PC-3 (cell line): Measurements from ENCODE around the gene GABRD.

ENCODE experiments used
- EZH2 ChIP-seq: fragments of 300-600 bp; sonication (generic); IDR thresholded peaks from one replicate; pipeline ENCODE4 v1.6.1; 2017; ENCODE audit warnings: antibody characterized with exemption, mild to moderate bottlenecking, low read length; ENCODE audit not compliant: unreplicated experiment
- EZH2phosphoT487 ChIP-seq: fragments of 300-600 bp; sonication (generic); IDR thresholded peaks from 2 replicates; pipeline ENCODE4 v1.6.1; 2018; ENCODE audit warnings: mild to moderate bottlenecking, antibody characterized with exemption, low read length, borderline replicate concordance
- TF ChIP-seq, protein P1 (sequence below): fragments of 300-600 bp; sonication (generic); conservative IDR thresholded peaks from 2 replicates; pipeline ENCODE4 v1.5.1; 2017; ENCODE audit warnings: antibody characterized with exemption, low read depth, mild to moderate bottlenecking, low read length

DNA sequence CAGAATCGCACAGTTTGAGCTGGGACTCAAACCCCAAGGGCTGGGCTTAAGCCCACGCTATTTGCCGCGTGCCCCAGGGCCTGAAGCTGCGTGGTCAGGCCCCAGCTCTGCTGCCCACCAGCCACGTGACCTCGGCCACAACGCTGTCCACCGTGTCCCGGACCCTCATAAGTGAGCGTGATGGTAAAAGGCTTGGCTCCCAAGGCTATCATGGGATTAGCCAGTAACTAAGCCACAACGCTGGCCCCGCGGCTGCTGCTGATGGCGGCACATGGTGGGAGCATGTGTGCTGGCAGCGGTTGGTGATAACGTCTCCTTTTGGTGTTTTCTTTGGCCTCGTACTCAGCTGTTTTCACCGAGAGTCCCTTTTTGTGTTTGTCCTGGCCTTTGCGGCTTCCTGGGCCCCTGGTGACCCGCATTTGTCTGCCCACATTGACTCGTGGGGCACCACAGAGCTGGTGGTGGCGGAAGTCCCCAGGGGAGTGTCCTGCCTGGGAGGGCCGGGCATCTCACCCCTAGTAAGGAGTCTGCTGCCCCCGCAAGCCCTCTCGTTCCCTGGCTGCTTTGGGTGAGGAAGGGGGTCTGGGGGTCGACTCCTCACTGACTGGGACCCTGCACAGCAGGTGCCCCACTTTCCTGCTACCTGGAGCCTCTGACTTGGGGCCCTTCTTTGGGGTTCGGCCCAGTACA is 60.4 kb downstream of the GABRD start:
- TF ChIP-seq, protein P1, sequence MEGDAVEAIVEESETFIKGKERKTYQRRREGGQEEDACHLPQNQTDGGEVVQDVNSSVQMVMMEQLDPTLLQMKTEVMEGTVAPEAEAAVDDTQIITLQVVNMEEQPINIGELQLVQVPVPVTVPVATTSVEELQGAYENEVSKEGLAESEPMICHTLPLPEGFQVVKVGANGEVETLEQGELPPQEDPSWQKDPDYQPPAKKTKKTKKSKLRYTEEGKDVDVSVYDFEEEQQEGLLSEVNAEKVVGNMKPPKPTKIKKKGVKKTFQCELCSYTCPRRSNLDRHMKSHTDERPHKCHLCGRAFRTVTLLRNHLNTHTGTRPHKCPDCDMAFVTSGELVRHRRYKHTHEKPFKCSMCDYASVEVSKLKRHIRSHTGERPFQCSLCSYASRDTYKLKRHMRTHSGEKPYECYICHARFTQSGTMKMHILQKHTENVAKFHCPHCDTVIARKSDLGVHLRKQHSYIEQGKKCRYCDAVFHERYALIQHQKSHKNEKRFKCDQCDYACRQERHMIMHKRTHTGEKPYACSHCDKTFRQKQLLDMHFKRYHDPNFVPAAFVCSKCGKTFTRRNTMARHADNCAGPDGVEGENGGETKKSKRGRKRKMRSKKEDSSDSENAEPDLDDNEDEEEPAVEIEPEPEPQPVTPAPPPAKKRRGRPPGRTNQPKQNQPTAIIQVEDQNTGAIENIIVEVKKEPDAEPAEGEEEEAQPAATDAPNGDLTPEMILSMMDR, result no peak
- TF ChIP-seq EZH2phosphoT487 (no peak), EZH2 (no peak)
